NCI-H1930 (cell line): ENCODE data around the gene RAB36.

Experiments
- DNase-seq, 2 experiments: peaks; one replicate each; lab custom pipeline; 2025; lab: John Stamatoyannopoulos, UW

Gene RAB36

DNA sequence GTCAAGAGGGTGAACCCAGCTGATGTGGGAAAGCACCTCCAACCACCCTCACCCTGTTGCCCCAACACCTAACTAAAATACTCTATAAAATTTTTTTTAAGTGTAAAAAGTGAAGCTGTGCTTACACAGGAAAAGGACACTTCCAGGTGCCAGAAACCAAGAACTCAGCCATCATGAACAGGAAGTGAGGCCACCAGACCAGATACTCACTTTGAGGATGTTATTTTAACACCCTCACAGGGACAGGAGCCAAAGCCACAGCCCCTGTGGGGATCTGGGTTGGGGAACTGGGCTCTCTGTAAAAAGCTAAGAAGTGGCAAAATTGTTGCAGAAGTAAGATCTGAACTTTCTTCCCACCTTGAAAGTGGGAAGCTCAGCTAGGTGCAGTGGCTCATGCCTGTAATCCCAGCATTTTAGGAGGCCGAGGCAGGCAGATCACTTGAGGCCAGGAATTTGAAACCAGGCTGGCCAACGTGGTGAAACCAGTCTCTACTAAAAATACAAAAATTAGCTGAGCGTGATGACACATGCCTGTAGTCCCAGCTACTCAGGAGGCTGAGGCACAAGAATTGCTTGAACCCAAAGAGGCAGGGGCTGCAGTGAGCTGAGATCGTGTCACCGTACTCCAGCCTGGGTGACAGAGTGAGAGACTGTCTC, 7.2 kb upstream of the RAB36 start:
- no peak for DNase-seq

GRCh38 chr22:23138584-23139435, 6.5 kb upstream of the RAB36 start:
- DNase-seq, result no peak

- DNase-seq, result no peak
Measured at GRCh38 chr22:23140385-23140784, 4.9 kb upstream of the RAB36 start.

GRCh38 chr22:23142546-23143105, 2.7 kb upstream of the RAB36 start:
- no peak for DNase-seq

DNA sequence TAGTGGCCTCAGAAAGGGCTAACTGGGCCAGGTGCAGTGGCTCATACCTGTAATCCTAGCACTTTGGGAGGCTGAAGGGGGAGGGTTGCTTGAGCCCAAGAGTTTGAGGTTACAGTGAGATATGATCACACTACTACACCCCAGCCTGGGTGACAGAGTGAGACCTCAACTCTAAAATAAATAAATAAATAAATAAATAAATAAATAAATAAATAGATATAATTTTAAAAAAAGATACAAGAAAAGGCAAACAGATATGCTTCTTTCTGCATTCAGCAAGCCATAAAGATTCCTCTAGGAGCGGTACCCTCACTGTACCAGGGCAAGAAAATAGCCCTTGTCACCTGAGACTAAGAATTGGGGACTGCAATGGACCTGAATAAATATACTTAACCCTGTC, 2.2 kb upstream of the RAB36 start:
- no peak for DNase-seq

- DNase-seq, result no peak
Measured at GRCh38 chr22:23144432-23144831, 845 bp upstream of the RAB36 start.

- DNase-seq, result no peak
Measured at GRCh38 chr22:23145878-23146470, 697 bp downstream of the RAB36 start.

DNA sequence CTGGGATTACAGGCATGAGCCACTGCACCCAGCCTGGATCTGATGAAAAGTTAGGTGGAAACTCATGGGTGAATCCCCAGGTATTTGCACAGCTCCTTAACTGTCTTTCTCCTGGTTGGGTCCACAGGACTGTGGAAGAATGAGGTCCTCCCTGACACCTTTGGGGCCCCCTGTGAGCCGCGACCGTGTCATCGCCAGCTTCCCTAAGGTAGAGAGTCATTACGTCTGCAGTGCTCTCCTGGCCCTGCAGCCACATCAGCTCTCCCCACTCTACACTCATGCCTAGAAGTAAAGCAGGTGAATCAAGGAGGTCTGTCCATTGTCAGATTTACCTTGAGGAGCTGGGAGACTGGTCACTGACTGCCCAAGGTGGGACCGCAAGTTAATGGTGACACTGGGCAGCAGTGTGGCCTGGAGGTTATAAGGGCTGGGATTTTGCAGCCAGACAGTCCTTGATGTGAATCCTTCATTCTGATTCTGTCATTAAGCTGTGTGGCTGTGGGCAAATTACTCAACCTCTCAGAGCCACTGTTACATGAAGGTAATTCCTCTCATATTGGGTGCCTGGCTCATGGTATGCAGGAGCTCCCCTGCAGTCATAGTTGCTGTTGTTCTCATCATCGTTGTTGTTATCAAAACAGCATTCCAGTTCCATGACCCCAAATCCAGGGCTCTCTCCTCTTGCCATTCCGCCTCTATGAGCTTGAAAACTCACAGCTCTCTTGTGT, 1.4 kb downstream of the RAB36 start:
- no peak for DNase-seq

- no peak for DNase-seq
Measured at GRCh38 chr22:23147617-23148387, 2.5 kb downstream of the RAB36 start.

- DNase-seq, result no peak
Measured at GRCh38 chr22:23149743-23150238, 4.5 kb downstream of the RAB36 start.

- no peak for DNase-seq
Measured at GRCh38 chr22:23150762-23151161, 5.5 kb downstream of the RAB36 start.

GRCh38 chr22:23151827-23152226, 6.5 kb downstream of the RAB36 start:
- DNase-seq, result no peak

DNA sequence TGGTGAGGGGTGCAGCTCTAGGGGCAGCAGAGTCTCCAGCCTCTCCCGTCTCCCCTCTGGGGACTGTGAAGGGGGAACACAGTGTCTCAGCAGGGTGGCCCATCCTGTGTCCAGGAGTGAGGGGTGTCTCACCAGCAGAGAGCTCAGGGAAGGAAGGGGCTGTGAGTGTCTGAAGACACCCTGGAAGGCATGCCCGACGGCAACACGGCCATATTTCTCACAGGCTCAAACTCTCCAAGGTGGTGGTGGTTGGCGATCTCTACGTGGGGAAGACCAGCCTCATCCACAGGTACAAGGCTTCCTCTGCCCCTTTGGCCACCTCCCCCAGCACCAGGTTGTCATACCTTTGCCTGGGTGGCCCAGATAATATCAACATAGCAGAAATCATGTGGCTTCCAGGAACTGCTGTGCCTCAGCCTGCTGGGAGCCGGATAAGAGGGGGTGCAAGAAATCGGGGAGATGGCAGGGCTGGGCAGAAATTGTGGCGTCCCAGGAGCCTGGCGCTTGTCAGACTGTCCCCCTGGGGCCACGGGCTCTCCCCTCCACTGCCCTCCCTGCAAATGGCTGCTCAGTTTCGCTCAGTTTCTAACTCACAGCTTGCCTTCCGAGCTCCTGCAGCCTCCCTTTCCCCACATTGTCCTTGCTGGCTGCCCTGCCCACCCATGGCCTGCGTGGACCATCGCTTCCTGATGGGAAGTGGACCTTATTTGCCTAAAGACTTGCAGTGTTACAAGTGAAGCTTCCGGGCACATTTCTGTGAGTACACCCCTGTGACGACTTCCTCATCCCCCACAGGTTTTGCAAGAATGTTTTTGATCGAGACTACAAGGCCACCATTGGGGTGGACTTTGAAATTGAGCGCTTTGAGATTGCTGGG, 7.2 kb downstream of the RAB36 start:
- DNase-seq, result no peak

DNA sequence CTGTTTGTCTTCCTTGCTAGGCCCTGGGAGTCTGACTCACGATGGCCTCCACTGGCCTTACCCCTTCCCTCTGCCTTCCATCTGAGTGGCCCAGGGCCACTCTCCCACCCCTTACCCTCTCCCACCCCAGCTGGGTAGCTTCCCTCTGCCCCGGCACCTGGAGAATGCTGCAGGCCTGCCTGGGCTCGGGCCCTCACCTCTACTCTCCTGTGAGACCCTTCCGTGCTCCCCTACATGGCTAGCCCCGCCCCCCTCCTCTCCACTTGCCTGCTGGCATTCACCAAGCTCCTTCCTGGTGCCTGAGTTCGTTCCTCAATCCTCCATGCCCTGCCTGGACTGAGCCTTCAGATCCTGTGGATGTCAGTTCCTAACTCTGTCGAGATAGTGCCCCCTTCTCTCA, 8.7 kb downstream of the RAB36 start:
- no peak for DNase-seq

DNA sequence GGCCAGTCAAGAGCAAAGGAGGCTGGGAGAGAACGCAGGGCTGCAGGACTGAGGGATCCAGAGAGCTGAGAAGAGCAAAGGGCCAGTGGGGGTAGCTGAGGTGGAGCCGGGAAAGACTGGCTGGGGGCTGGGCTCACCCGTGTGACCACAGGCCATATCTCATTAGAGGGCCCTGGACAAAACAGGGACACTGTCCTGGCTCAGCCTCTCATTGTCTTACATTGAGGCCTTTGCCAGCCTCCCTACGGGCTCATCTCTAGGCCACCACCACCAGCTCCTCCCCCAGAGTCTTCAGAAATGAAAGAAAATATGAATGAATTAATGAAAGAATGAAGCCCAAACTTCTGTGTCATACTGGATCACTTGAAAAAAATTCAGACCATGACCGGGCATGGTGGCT, 9.2 kb downstream of the RAB36 start:
- DNase-seq, result no peak

DNA sequence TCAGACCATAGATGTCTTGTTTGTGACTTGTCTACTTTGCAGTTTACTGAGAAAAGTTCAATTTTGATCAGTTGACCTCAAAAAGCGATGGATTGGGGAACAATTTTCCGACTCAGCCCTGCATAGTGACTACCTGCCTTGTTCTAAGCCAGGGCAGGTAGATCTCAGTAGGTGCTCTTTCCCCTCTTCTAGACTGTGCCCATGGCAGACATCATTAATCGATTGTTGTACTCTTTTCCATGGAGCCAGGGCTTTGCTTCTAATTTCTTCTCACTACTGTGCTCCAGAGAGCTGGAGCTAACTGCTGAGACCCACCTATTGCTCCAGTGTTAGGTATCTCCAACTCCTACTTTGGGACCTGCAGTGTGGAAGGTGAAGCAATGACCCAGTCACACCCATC, 9.9 kb downstream of the RAB36 start:
- no peak for DNase-seq

GRCh38 chr22:23155831-23156230, 10.6 kb downstream of the RAB36 start:
- DNase-seq, result no peak

- DNase-seq, result no peak
Measured at GRCh38 chr22:23156286-23156685, 11.0 kb downstream of the RAB36 start.

DNA sequence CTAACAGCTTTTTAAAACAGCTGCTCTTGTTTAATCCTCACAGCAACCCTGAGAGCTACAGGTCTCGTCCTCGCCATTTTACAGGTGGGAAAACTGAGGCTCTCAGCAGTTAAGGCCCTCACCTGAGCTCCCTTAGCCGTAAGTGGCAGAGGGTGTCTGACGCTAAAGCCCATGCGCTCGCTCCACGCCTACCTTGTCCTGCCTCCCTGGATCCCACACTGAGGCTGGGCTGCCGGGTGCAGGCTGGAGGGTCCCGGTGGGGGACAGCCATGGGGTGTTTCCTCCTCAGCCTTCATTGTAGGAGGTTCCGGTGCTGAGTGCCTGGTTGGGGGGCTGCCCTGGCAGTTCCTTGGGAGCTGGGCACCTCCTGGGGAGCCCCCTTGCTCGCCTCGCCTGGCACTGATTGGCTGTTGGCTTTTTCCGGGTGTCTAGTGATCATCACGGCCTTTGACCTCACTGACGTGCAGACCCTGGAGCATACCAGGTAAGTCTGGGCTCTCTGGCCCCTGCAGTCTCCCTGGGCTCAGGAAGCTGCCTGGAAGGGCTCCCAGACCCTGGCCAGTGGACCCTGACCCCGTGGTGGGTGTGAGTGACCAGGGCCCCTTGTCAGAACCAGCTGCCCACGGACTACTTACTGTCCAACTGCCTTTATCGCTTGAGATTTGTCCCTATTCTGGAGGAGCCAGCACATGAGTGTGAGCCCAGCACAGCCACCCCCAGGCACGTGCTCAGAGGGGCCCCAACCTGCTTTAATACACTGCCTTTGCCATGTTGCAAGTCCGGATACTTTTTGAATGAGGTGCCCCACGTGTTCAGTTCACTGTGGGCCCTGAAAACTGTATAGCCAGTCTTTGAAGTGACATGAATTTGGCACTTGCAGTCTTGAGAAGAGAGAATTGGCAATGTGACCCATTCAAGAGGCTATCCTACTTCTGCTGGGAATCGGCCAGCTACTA, 12.6 kb downstream of the RAB36 start:
- no peak for DNase-seq
